HL-60 (cell line): ENCODE measurements around the gene PHETA2.
"Not testable (repeated sequence)": the region's sequence is repeated elsewhere in the genome, so short reads cannot be mapped to it uniquely, and the experiment has no call there.

Source experiments
- DNase-seq, 2 experiments: peaks; one replicate each; pipeline ENCODE4 v3.0.0-alpha.2; 2010 to 2020; ENCODE audit warnings: low read depth in 1 of 2, low spot score in 1 of 2
- H3K27ac ChIP-seq: fragments of 250-450 bp; sonication (Bioruptor Pico); replicated peaks from 2 replicates; pipeline ENCODE4 v1.5.1; 2020; ENCODE audit warnings: mild to moderate bottlenecking, moderate library complexity
- H3K27me3 ChIP-seq: fragments of 250-450 bp; sonication (Bioruptor Pico); 2 replicates; pipeline ENCODE4 v1.5.1; 2021; ENCODE audit warnings: mild to moderate bottlenecking, moderate library complexity; ENCODE audit not compliant: insufficient read depth, poor library complexity, severe bottlenecking
- H3K4me3 ChIP-seq: replicated peaks from 2 replicates; pipeline ENCODE4 v1.5.1; 2011; ENCODE audit warnings: mild to moderate bottlenecking, control low read depth, low read length; ENCODE audit not compliant: insufficient read depth
- GABPA ChIP-seq: IDR thresholded peaks from 2 replicates; pipeline ENCODE4 v1.6.1; 2012; ENCODE audit warnings: low read depth
- POLR2AphosphoS5 ChIP-seq: IDR thresholded peaks from 2 replicates; pipeline ENCODE4 v1.6.1; 2012; ENCODE audit warnings: low read depth
- SPI1 ChIP-seq: IDR thresholded peaks from 2 replicates; pipeline ENCODE4 v1.6.1; 2012; ENCODE audit warnings: low read depth, mild to moderate bottlenecking, borderline replicate concordance
- TF ChIP-seq, protein P1 (sequence below): IDR thresholded peaks from 2 replicates; pipeline ENCODE4 v1.6.1; 2012; ENCODE audit warnings: low read depth; ENCODE audit not compliant: insufficient replicate concordance
- TF ChIP-seq, protein P2 (sequence below): IDR thresholded peaks from one replicate; pipeline ENCODE4 v1.5.1; 2011; ENCODE audit warnings: low read length, control low read depth, inconsistent platforms; ENCODE audit not compliant: insufficient read depth

Gene PHETA2

DNA sequence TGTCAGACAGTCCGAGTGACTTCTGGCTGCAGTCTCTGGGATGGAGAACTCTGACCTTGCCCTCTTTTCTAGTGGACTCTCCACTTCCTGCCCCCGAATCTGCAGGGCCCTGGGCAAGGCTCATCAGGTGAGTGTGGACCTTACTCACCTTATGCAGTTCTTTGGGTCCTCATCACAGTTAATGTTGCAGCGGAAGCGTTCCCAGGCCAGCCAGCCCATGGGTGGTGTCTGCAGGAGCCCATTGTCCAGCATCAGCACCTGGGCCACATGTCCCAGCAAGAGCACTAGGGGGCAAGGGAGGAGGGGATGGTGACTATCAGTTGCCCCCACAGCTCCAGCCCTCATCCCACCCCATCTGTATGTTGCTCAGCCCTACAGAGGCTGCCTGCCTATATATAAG is 5.8 kb upstream of the PHETA2 start:
- TF ChIP-seq GABPA (no peak), POLR2AphosphoS5 (no peak), SPI1 (no peak)
- TF ChIP-seq, protein P1, sequence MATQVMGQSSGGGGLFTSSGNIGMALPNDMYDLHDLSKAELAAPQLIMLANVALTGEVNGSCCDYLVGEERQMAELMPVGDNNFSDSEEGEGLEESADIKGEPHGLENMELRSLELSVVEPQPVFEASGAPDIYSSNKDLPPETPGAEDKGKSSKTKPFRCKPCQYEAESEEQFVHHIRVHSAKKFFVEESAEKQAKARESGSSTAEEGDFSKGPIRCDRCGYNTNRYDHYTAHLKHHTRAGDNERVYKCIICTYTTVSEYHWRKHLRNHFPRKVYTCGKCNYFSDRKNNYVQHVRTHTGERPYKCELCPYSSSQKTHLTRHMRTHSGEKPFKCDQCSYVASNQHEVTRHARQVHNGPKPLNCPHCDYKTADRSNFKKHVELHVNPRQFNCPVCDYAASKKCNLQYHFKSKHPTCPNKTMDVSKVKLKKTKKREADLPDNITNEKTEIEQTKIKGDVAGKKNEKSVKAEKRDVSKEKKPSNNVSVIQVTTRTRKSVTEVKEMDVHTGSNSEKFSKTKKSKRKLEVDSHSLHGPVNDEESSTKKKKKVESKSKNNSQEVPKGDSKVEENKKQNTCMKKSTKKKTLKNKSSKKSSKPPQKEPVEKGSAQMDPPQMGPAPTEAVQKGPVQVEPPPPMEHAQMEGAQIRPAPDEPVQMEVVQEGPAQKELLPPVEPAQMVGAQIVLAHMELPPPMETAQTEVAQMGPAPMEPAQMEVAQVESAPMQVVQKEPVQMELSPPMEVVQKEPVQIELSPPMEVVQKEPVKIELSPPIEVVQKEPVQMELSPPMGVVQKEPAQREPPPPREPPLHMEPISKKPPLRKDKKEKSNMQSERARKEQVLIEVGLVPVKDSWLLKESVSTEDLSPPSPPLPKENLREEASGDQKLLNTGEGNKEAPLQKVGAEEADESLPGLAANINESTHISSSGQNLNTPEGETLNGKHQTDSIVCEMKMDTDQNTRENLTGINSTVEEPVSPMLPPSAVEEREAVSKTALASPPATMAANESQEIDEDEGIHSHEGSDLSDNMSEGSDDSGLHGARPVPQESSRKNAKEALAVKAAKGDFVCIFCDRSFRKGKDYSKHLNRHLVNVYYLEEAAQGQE: no peak
- TF ChIP-seq, protein P2, sequence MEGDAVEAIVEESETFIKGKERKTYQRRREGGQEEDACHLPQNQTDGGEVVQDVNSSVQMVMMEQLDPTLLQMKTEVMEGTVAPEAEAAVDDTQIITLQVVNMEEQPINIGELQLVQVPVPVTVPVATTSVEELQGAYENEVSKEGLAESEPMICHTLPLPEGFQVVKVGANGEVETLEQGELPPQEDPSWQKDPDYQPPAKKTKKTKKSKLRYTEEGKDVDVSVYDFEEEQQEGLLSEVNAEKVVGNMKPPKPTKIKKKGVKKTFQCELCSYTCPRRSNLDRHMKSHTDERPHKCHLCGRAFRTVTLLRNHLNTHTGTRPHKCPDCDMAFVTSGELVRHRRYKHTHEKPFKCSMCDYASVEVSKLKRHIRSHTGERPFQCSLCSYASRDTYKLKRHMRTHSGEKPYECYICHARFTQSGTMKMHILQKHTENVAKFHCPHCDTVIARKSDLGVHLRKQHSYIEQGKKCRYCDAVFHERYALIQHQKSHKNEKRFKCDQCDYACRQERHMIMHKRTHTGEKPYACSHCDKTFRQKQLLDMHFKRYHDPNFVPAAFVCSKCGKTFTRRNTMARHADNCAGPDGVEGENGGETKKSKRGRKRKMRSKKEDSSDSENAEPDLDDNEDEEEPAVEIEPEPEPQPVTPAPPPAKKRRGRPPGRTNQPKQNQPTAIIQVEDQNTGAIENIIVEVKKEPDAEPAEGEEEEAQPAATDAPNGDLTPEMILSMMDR: no peak
- Histone ChIP-seq H3K27ac (no peak overlapping the region), H3K4me3 (no peak overlapping the region), H3K27me3 (no peaks in the 10 kb centered on the region)
- no peak for DNase-seq

DNA sequence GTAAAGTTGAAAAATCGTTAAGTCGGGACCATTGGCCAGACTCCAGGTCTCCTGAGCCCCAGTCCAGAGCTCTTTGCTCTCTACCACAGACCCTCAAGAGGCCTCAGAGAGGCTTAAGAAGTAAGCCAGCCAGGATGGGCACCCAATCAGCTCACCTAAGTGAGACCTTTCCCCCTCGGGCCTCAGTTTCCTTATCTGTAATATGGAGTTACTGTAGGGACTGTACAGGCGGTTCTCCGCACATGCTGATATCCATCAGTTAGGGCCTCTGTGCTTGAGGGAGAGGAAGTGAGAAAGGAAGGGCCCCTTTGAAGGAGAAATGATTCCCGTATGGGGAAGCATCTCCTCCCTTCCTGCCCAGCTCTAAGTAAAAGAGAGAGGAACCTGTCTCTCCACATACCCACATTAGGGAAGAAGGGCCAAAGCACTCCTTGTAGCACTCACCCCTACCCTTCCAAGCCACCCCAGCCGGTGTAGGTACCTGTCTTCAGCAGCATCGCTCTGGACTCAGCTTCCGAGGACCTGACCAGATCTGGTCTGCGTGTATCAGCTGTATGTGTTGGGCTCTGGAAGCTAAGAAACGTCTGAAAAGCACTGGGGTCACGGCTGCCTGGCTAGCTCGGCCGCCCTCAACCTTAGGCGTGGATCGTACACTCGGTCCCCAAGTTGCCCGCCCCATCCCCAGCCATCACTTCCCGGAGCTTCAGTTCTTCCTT is 4.1 kb upstream of the PHETA2 start:
- TF ChIP-seq, protein P2: no peak
- TF ChIP-seq SPI1 (peak; percentile 77), GABPA (no peak)
- DNase-seq: peak; percentile 57 to 79

DNA sequence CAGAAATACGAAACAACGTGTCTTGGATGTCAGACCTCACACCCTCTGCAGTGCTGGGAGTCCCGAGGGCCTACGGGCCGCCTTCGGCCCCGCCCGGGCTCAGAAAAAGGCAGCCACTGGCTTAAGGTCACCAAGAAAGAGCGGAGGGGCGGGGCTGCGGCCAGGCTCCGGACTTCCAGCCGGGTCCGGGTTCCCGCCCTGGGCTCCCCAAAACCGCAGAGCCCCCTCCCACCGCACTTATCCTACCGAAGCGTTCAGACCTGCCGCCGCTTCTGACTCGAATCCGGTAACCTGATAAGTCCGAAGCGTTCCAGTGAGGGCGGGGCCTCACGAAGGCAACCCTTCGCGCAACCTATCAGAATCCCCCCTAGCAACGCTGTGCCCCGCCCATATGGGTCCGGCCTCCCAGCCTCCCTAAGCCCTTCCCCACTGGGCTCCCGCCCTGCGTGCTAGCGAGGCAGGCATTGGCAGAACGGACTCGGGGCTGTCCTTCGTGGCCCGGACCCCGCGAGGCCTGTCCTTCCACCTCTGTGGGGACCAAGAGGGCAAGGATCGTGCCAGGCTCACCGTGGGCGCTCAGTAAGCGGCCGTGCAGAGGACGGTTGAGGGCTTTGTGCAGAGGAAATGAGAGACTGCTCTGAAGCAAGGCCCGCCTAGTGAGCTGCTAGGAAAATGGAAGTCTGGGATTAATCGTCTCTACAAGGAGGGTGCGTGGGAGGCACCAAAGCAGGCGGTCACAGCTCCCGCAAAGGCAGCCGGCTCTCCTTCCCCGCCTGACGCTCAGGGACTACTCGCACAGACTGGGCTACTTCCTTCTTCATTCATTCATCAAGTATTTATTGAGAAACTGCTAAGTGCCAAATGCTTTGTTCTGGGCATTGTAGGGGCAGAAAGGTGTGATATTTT is 3.3 kb upstream of the PHETA2 start, which contains the start of gene NAGA:
Gene NAGA (minus strand): TSS at position 296 of the 906 bp plus-strand sequence. CDS start 515 bp downstream, outside the sequence.
- TF ChIP-seq POLR2AphosphoS5 (peak; percentile 81), GABPA (no peak)
- Histone ChIP-seq H3K27ac (peak within 1 kb of the TSS; percentile 77), H3K4me3 (peak within 1 kb of the TSS; percentile 52), H3K27me3 (no peaks in the 10 kb centered on the region)
- DNase-seq: peak; percentile 97 to 98

More for the DNA sequence above, 4.1 kb upstream of the PHETA2 start:
- Histone ChIP-seq H3K27ac (peak overlapping the region; percentile 77), H3K4me3 (peak overlapping the region; percentile 52), H3K27me3 (no peaks in the 10 kb centered on the region)

DNA sequence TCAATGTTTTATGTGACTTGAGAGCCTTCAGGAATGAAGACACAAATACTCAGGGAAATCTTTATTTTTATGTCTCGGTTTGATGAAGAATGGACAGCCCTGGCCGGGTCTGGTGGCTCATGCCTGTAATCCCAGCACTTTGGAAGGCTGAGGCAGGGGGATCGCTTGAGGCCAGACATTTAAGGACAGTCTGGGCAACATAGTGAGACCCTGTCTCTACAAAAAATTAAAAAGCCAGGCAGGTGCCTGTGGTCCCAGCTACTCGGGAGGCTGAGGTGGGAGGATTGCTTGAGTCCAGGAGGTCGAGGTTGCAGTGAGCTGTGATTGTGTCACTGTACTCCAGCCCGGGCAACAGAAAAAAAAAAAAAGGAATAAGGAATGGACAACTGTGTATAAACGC is 2.5 kb upstream of the PHETA2 start:
- not testable (repeated sequence) for H3K4me3 ChIP-seq, DNase-seq, H3K27me3 ChIP-seq
- peak overlapping the region; percentile 77; the same call in 1 of the 2 replicates for H3K27ac ChIP-seq

DNA sequence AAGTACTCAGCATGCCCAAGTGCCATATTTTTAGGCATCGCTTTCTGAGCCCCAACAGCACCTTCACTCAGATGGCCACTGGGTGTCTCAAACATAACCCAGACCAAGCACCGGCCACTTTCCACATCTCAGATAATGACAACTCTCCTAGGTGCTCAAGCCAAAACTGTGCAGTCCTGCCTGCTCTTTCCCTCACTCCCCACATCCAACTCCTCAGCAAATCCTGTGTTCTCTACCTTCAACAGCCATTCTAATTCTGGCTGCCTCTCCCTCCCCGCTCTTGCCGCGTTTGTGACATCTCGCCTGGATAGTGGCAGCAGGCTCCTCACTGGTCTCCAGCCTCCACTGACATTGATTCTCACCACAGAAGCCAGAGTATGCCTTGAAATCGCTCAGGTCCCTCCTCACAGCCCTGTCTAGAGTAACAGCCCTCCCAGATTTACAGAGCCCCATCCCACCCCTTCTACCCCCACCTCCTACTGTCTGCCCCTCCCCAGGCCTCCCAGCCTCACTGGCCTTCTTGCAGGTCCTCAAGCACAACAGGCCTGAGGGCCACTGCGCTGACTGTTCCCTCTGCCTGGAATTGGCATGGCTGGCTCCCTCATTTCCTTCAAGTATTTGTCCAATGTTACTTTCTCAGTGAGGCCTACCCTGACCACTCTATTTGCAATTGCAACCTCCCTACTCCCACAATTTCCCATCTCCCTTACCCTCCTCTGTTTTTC is 1.3 kb upstream of the PHETA2 start:
- no peak for DNase-seq
- H3K4me3 ChIP-seq: no peak overlapping the region
- TF ChIP-seq GABPA (no peak), SPI1 (no peak), POLR2AphosphoS5 (no peak)
- TF ChIP-seq, protein P2: no peak
- TF ChIP-seq, protein P1: no peak
- no peaks in the 10 kb centered on the region for H3K27me3 ChIP-seq
- no peak overlapping the region for H3K27ac ChIP-seq
